Naive thymus-derived CD8-positive, alpha-beta T cell (primary cell): ENCODE data around the gene TNFSF13B. TPM values are rescaled to one million over a fixed set of nuclear protein-coding genes. Genes with fewer than 3 reads are reported as not detected.
A peak's percentile ranks its signal among the peaks of the same experiment; 100 is the strongest.

Source experiments
- ATAC-seq, 2 donors: fragments of 150-1000 bp; cut with Tn5 transposase in 1 of 2; sonication (Bioruptor Pico), chemical (Tn5 transposase) in 1 of 2; 1 replicate in 1 of 2; 2 replicates in 1 of 2; pipeline ENCODE4 v1.10.0; 2021; ENCODE audit warnings: mild to moderate bottlenecking in 2 of 2, moderate library complexity in 2 of 2
- POLR2A ChIA-PET: fragments of 350-600 bp; sonication (Branson Sonifier 250); formaldehyde crosslinking; loops from one replicate; lab custom pipeline; 2021; ENCODE audit warnings: antibody characterized with exemption; lab: Charles Lee
- DNase-seq, 10 donors: peaks; one replicate each; pipeline versions ENCODE4 v3.0.0 to v3.0.0-alpha.2; 2020 to 2022
- H3K27ac Mint-ChIP-seq, 10 donors: one replicate each; pipeline ENCODE4 v1.8.0; 2020 to 2022; ENCODE audit warnings: mild to moderate bottlenecking in 10 of 10, mixed read lengths in 10 of 10, moderate library complexity in 4 of 10, inconsistent platforms in 1 of 10
- H3K27me3 Mint-ChIP-seq, 5 donors: one replicate each; pipeline ENCODE4 v1.8.0; 2021 to 2022; ENCODE audit warnings: mixed read lengths in 5 of 5
- H3K36me3 Mint-ChIP-seq, 3 donors: one replicate each; pipeline ENCODE4 v1.8.0; 2020 to 2022; ENCODE audit warnings: mixed read lengths in 3 of 3, mild to moderate bottlenecking in 2 of 3, inconsistent platforms in 1 of 3
- H3K4me1 Mint-ChIP-seq, 4 donors: one replicate each; pipeline ENCODE4 v1.8.0; 2021 to 2022; ENCODE audit warnings: mixed read lengths in 4 of 4
- H3K4me3 Mint-ChIP-seq, 10 donors: one replicate each; pipeline ENCODE4 v1.8.0; 2020 to 2022; ENCODE audit warnings: mild to moderate bottlenecking in 10 of 10, mixed read lengths in 10 of 10, moderate library complexity in 6 of 10, inconsistent platforms in 1 of 10
- H3K9me3 Mint-ChIP-seq, 9 donors: one replicate each; pipeline ENCODE4 v1.8.0; 2020 to 2022; ENCODE audit warnings: mixed read lengths in 9 of 9, mild to moderate bottlenecking in 3 of 9, inconsistent platforms in 1 of 9, moderate library complexity in 1 of 9
- polyA plus RNA-seq, 3 donors: library from polyadenylated mRNA; unstranded; fragments of 300-500 nt; fragmentation: Illumina TruSeq; gene quantifications; one replicate each; pipeline ENCODE4 v1.2.3, GENCODE V29; 2021
- total RNA-seq, 8 experiments: library from RNA in 2 of 8; stranded (reverse) in 2 of 8; gene quantifications; one replicate each; pipeline ENCODE4 v1.2.3 and lab custom pipeline; 2021 to 2026

Gene TNFSF13B
- total and polyA plus RNA-seq, 5 experiments from 2014 or later: 2.8 to 5.6 (median 3.4) TPM

- H3K4me3 Mint-ChIP-seq: no peak overlapping the region
- H3K36me3 Mint-ChIP-seq: no peaks in the 10 kb centered on the region
- H3K4me1 Mint-ChIP-seq: peaks cover 0 to 9% (median 6%) of the 10 kb centered on the region in 4 donors
- ATAC-seq: no peak
- no peaks in the 10 kb centered on the region for H3K9me3 Mint-ChIP-seq
- POLR2A ChIA-PET: no interaction called here
- DNase-seq: no peak
- H3K27ac Mint-ChIP-seq: no peak overlapping the region
- H3K27me3 Mint-ChIP-seq: peaks cover 6 to 20% (median 10%) of the 10 kb centered on the region in 5 donors
Measured at GRCh38 chr13:108323031-108323430, 53.5 kb downstream of the TNFSF13B start.

DNA sequence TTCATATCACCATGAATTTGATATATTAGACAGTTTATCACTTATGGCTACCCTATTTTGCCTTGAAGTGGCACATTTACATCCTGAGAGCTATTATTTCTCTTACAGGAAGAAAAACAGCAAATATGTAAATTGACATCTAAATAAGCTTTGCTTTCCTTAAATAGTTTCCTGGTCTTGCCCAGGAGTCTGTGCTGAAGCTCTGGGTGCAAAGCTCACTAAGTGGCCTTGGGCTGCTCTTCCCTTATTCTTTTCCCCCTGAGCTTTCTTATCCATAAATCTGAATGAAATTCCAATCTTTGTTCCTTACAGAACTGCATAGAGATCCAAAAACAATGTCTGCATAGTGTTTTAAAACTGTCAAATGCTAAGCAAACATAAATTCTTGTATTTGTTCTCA is 56.3 kb downstream of the TNFSF13B start:
- Mint-ChIP-seq H3K27me3 (peaks cover 9 to 25% (median 12%) of the 10 kb centered on the region in 5 donors), H3K4me3 (no peak overlapping the region), H3K27ac (peak overlapping the region in 2 of 10 donors; percentile 34 to 57), H3K36me3 (no peaks in the 10 kb centered on the region), H3K4me1 (peaks cover 0 to 9% (median 6%) of the 10 kb centered on the region in 4 donors), H3K9me3 (no peaks in the 10 kb centered on the region)
- DNase-seq (no peak), ATAC-seq (no peak)
- POLR2A ChIA-PET: no interaction called here

DNA sequence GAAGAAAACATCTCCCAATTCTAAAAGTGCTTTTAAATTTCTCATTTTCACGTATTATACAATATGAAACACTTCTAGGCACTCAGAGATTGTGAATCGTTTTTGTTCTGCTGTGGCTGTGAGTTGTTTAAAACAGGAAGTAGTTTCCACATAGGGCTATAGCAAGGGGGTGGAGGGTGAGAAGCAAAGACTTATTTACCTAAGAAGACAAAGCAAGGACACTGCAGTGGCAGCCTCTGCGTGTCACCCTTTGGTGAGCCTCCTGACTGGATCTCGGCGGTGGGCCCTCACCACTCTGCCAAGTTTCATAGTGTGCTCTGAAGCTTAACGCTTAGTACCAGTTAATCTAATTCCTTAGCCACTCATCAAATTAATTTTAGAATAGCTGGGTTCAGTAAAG is 56.8 kb downstream of the TNFSF13B start:
- POLR2A ChIA-PET: no interaction called here
- Mint-ChIP-seq H3K9me3 (no peaks in the 10 kb centered on the region), H3K36me3 (no peaks in the 10 kb centered on the region), H3K27ac (peak overlapping the region in 2 of 10 donors; percentile 23 to 57), H3K4me1 (peaks cover 0 to 9% (median 6%) of the 10 kb centered on the region in 4 donors), H3K4me3 (no peak overlapping the region), H3K27me3 (peaks cover 9 to 25% (median 10%) of the 10 kb centered on the region in 5 donors)
- DNase-seq (peak in 1 of 10 donors; percentile 7), ATAC-seq (peak; percentile 37 to 53)

DNA sequence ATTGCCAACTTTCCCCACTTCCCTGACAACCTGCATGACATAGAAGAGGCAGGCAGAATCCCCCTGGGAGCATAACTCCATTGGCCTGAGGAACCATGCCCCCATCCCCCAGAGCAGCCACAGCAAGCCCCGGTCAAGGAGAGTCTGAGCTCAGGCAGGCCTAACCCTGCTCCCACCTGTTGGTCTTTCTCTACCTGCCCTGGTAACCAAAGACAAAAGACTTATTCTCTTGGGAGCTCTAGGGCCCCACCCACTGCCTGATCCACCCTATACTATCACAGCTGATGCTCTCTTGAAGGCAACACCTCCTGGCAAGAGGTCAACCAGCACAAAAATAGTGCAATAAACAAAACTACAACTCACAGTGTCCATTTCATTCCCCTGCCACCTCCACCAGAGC is 59.3 kb downstream of the TNFSF13B start:
- no peak for DNase-seq
- Mint-ChIP-seq H3K27me3 (peaks cover 0 to 20% (median 12%) of the 10 kb centered on the region in 5 donors), H3K4me3 (no peak overlapping the region), H3K36me3 (no peaks in the 10 kb centered on the region), H3K27ac (no peak overlapping the region), H3K4me1 (peaks cover 0 to 9% (median 6%) of the 10 kb centered on the region in 4 donors), H3K9me3 (peaks cover 0 to 3% (median 0%) of the 10 kb centered on the region in 9 donors)
- ATAC-seq: no peak
- POLR2A ChIA-PET: no interaction called here

DNA sequence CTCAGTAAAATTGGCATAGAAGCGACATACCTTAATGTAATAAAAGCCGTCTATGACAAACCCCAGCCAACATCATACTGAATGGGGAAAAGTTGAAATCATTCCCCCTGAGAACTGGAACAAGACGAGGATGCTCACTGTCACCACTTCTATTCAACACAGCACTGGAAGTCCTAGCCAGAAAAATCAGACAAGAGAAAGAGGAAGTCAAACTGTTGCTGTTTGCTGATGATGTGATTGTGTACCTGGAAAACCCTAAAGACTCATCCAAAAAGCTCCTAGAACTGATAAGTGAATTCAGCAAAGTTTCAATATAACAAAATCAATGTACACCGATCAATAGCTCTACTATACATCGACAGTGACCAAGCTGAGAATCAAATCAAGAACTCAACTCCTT is 63.3 kb downstream of the TNFSF13B start:
- H3K9me3 Mint-ChIP-seq: peaks cover 0 to 6% (median 0%) of the 10 kb centered on the region in 9 donors
- peaks cover 0 to 30% (median 16%) of the 10 kb centered on the region in 5 donors for H3K27me3 Mint-ChIP-seq
- H3K4me3 Mint-ChIP-seq: no peak overlapping the region
- no peak overlapping the region for H3K27ac Mint-ChIP-seq
- H3K4me1 Mint-ChIP-seq: no peaks in the 10 kb centered on the region
- POLR2A ChIA-PET: no interaction called here
- DNase-seq (no peak), ATAC-seq (no peak)
- no peaks in the 10 kb centered on the region for H3K36me3 Mint-ChIP-seq

- no peaks in the 10 kb centered on the region for H3K36me3 Mint-ChIP-seq
- POLR2A ChIA-PET: no interaction called here
- H3K9me3 Mint-ChIP-seq: no peaks in the 10 kb centered on the region
- peaks cover 0 to 4% (median under 1%) of the 10 kb centered on the region in 5 donors for H3K27me3 Mint-ChIP-seq
- peak in 1 of 2 donors; percentile 33 for ATAC-seq
- H3K27ac Mint-ChIP-seq: peak overlapping the region in 6 of 10 donors; percentile 15 to 76 (median 64)
- peaks cover 0 to 15% (median 7%) of the 10 kb centered on the region in 4 donors for H3K4me1 Mint-ChIP-seq
- peak overlapping the region in 2 of 10 donors; percentile 4 to 57 for H3K4me3 Mint-ChIP-seq
- DNase-seq: peak in 2 of 10 donors; percentile 5 to 25
Measured at GRCh38 chr13:108342369-108343289, 73.1 kb downstream of the TNFSF13B start.

- H3K9me3 Mint-ChIP-seq: no peaks in the 10 kb centered on the region
- POLR2A ChIA-PET: no interaction called here
- DNase-seq (no peak), ATAC-seq (no peak)
- no peak overlapping the region for H3K27ac Mint-ChIP-seq
- H3K36me3 Mint-ChIP-seq: no peaks in the 10 kb centered on the region
- peaks cover 0 to 6% (median 0%) of the 10 kb centered on the region in 5 donors for H3K27me3 Mint-ChIP-seq
- H3K4me1 Mint-ChIP-seq: peaks cover 0 to 15% (median 8%) of the 10 kb centered on the region in 4 donors
- H3K4me3 Mint-ChIP-seq: no peak overlapping the region
Measured at GRCh38 chr13:108345016-108345415, 75.5 kb downstream of the TNFSF13B start.

DNA sequence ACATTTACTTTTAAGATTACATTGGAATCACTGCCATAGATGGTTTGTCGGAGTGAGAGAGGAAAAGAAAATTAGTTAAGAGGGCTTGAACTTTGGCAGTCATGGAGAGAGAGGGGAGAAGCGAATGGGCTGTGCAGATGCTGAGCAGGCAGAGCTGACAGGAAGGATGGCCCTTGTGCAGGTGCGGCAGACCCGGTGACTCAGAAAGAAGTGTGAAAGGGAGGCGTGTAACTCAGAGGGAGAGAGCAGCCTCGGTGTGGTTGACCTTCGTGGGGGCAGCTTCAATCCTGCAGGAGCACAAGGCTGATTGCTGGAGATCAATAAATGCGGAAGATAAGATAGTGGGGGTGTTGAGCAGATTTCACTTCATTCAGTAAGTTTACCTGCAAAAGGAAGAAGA is 76.9 kb downstream of the TNFSF13B start:
- ATAC-seq: no peak
- Mint-ChIP-seq H3K4me3 (no peak overlapping the region), H3K9me3 (no peaks in the 10 kb centered on the region), H3K27me3 (peaks cover 0 to 11% (median 0%) of the 10 kb centered on the region in 5 donors), H3K4me1 (peaks cover 0 to 15% (median 8%) of the 10 kb centered on the region in 4 donors), H3K27ac (no peak overlapping the region), H3K36me3 (no peaks in the 10 kb centered on the region)
- POLR2A ChIA-PET: no interaction called here
- DNase-seq: no peak

DNA sequence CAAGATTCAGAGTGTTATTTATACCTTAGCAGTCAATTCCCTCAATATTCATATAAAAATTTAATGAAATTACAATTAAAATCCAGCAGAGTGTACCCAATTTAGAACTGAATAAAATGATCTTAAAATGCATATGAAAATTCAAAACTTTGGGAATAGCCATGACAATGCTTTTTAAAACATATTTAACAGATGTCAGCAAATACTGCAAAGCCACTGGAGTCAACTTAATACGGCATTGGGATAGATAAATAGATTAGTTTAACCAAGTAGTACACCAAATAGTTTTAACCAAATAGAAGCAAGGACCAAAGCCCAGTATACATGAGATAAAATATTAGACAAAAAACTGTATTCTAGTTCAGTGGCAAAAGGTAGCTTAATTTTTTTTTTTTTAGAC is 79.8 kb downstream of the TNFSF13B start:
- Mint-ChIP-seq H3K27ac (no peak overlapping the region), H3K4me3 (no peak overlapping the region), H3K27me3 (peaks cover 0 to 12% (median 4%) of the 10 kb centered on the region in 5 donors), H3K4me1 (peaks cover 0 to 3% (median 2%) of the 10 kb centered on the region in 4 donors), H3K9me3 (no peaks in the 10 kb centered on the region), H3K36me3 (no peaks in the 10 kb centered on the region)
- no peak for ATAC-seq
- POLR2A ChIA-PET: no interaction called here
- no peak for DNase-seq

- DNase-seq (no peak), ATAC-seq (no peak)
- POLR2A ChIA-PET: no interaction called here
- no peaks in the 10 kb centered on the region for H3K36me3 Mint-ChIP-seq
- peaks cover 0 to 3% (median 2%) of the 10 kb centered on the region in 4 donors for H3K4me1 Mint-ChIP-seq
- no peak overlapping the region for H3K27ac Mint-ChIP-seq
- H3K4me3 Mint-ChIP-seq: no peak overlapping the region
- no peaks in the 10 kb centered on the region for H3K9me3 Mint-ChIP-seq
- peaks cover 2 to 18% (median 8%) of the 10 kb centered on the region in 5 donors for H3K27me3 Mint-ChIP-seq
Measured at GRCh38 chr13:108350579-108350978, 81.1 kb downstream of the TNFSF13B start.

DNA sequence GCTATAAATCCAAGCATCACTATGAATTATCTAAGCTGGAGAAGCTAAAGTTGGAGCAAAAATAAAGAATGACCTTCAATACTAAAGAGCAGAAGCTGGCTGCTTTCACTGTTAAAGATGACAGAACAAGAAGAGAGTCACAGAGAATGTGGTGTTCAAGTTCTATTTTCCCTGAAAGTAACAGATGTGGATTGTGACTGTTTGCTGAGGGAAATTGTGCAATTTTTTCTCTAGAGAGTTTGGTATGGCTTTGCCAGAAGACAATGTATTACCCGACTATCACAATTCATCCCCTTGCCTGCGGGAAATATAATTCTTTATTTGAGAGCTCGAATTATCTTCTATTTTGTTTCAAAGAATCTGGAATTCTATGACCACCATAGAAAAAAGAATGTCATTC is 83.1 kb downstream of the TNFSF13B start:
- H3K36me3 Mint-ChIP-seq: no peaks in the 10 kb centered on the region
- H3K4me3 Mint-ChIP-seq: no peak overlapping the region
- POLR2A ChIA-PET: no interaction called here
- H3K27me3 Mint-ChIP-seq: peaks cover 2 to 18% (median 12%) of the 10 kb centered on the region in 5 donors
- H3K27ac Mint-ChIP-seq: no peak overlapping the region
- peaks cover 0 to 1% (median 0%) of the 10 kb centered on the region in 4 donors for H3K4me1 Mint-ChIP-seq
- DNase-seq (no peak), ATAC-seq (no peak)
- no peaks in the 10 kb centered on the region for H3K9me3 Mint-ChIP-seq

- Mint-ChIP-seq H3K27me3 (peaks cover 5 to 28% (median 17%) of the 10 kb centered on the region in 5 donors), H3K4me1 (no peaks in the 10 kb centered on the region)
Measured at GRCh38 chr13:108357228-108357627, 87.7 kb downstream of the TNFSF13B start.

More at GRCh38 chr13:108357228-108357627, 87.7 kb downstream of the TNFSF13B start:
- Mint-ChIP-seq H3K4me3 (no peak overlapping the region), H3K9me3 (no peaks in the 10 kb centered on the region), H3K36me3 (no peaks in the 10 kb centered on the region), H3K27ac (no peak overlapping the region)
- DNase-seq (no peak), ATAC-seq (no peak)
- POLR2A ChIA-PET: no interaction called here
